ENCODE measurements around the gene VPS50.

VPS50 gene

DNA sequence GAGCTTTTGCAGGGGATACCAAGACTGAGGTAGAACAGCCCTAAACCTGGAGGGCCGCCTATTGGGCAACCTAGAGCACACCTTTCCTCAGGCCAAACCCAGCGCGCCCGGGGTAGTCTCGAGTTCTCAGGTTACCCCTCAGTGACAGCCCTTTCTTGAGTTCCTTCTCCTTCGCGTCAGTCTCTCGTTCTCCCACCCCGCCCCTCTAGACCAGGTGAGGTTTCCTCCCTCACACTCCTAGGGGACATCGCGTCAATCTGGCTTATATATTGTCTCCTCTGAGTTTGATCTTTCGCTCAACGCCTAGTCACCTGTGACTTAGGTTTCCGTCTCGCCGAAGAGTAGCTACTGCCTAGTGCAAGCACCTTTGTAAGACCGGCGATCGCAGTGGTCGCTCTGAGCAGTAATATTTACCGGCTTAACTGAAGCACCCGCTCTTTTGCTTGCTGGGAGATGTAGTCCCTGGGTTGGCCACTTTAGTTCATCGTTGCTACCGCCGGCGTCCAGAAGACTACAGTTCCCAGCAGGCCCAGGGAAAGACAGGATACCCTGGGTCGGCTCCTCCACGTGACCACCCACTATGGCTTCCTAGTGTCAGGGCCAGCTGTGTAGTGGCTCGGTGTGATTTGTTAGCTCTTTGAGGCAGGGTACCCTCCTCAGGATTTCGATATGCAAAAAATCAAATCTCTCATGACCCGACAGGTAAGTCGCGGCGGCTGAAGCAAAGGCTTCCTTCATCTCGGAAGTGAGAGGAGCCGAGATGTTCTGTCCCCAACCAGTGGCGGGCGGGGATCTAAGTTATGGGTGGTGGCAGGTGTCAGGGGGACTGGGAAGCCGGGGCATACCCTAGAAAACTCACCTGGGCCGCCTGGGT is at the start of gene VPS50:
VPS50 (plus strand) TSS at position 568 of the 874 bp plus-strand sequence; CDS start at position 670, 102 bp downstream.
- DNase-seq (ENCODE audit: low read depth, low spot score): peak; percentile 90

- no peak for DNase-seq (ENCODE audit: low read depth, low spot score)
These were observed 46.7 kb upstream of the VPS50 start for GRCh38 chr7:93185303-93186027.

GRCh38 chr7:93188870-93189634 is 43.1 kb upstream of the VPS50 start:
- no peak for DNase-seq (ENCODE audit: low read depth, low spot score)

DNA sequence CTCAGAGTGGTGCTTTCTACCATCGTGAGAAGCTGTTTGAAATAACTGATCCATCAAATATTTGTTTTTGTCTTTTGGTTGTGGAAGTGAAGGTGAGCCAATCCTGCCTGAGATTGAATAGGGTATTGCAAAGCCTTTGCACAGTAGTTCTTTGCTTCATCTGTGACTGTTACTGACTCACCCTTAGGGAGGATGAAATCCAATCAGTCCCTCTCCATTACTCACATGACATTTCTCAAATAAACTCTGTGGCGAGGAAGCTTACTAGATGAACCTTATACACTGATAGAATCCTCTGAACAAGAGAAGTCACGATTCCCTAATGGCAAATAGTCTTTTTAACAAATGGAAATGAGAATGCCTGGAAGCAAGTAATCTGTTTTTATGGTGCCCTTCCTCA is 37.8 kb upstream of the VPS50 start:
- DNase-seq (ENCODE audit: low read depth, low spot score): no peak

DNA sequence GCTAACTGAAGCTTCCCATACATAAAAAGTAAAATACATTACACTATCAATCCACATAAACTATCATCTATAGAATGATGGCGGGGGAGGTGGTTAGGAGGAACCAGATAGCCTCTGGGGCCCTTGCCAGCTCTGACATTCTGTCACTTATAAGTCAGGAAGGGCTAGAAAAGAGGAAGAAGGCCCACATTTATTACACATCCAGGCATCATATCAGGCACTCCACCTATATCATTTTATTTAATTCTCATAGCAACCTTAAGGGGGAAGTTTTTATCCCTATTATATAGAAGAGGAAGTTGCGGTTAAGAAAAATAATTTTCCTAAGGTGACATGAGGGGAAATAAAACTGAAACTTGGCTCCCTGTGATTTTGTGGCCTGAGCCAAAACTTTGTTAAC is 35.8 kb upstream of the VPS50 start:
- no peak for DNase-seq (ENCODE audit: low read depth, low spot score)

DNA sequence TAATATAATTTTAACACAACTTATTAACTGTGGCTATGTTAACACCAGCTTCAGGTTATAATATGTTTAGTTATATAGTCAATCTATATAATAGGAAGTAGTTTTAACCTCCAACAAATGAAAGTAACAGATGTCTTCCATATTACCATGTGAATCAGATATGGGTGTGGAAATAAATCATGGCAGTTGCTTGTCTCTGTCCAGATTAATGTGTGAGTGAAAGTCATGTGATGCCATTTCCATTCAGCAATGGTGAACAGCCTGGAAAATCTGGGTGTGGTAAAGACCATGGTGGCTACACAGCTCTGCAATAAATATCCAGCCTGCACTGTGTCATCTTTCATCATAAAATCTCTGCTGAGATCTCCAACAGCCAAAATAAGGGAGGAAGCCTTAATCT is 33.7 kb upstream of the VPS50 start:
- no peak for DNase-seq (ENCODE audit: low read depth, low spot score)

GRCh38 chr7:93202594-93203250 is 29.4 kb upstream of the VPS50 start:
- DNase-seq (ENCODE audit: low read depth, low spot score): no peak

DNA sequence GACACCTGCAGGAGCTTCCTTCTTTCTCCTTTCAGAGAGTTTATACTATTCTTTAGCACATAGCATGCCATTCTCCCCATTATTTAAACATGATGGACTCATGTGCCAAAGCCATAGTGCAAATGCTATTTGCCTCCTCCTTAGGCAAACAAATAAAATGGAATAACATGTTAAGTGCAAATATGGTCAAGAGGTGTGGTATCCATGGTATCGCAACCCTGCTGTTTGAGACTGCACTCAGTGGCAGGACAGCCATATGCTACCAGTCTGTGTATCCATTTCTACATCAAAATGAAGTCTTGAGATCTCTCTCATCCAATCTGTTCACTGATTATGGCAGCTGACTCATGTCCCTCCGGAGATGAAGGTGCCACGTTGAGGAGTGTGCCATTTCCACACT is 28.7 kb upstream of the VPS50 start:
- no peak for DNase-seq (ENCODE audit: low read depth, low spot score)

DNA sequence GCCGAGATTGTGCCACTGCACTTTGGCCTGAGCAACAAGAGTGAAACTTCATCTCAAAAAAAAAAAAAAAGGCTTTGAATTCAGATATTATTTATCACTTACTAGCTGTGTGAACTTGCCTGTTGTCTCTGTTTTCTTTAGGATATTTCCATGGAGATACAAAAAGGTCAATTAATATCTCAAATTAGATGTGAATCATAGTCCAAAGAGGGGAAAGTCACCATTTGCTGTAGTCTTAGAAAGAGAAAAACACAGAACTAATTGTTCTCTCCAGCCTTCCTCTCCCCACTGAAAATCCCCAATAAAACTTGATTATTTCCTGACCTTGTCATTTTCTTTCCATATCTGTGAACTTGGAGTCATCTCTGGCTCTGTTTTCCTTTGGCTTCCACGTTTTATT is 27.1 kb upstream of the VPS50 start:
- DNase-seq (ENCODE audit: low read depth, low spot score): no peak

DNA sequence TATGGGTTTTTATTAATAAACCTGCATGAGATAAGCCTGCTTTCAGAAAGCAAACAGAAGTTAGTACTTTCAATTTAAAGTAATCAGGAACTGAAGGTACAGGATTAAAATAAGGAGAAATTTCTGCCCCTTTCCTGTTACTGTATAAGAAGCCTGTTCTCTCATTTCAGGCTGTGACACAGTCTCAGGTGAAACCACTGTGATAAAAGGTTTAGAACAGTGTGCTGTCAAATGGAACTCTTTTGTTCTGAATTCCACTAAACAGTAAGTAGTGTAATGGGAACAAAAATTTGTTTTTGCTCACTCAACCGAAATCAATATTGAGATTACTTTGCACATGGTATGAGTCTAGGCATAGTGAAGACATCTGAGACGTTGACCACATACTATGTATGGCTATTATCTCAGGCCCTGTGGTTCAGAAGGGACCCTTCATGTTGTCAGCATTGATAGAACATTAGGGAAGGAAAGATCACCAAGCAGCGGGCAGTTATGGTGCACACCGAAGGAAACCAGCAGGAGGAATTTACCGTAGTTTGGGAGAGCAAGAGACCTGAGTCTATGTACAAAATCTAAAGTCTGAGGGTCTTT is 20.8 kb upstream of the VPS50 start:
- no peak for DNase-seq (ENCODE audit: low read depth, low spot score)

GRCh38 chr7:93212881-93213280 is 19.3 kb upstream of the VPS50 start:
- no peak for DNase-seq (ENCODE audit: low read depth, low spot score)

DNA sequence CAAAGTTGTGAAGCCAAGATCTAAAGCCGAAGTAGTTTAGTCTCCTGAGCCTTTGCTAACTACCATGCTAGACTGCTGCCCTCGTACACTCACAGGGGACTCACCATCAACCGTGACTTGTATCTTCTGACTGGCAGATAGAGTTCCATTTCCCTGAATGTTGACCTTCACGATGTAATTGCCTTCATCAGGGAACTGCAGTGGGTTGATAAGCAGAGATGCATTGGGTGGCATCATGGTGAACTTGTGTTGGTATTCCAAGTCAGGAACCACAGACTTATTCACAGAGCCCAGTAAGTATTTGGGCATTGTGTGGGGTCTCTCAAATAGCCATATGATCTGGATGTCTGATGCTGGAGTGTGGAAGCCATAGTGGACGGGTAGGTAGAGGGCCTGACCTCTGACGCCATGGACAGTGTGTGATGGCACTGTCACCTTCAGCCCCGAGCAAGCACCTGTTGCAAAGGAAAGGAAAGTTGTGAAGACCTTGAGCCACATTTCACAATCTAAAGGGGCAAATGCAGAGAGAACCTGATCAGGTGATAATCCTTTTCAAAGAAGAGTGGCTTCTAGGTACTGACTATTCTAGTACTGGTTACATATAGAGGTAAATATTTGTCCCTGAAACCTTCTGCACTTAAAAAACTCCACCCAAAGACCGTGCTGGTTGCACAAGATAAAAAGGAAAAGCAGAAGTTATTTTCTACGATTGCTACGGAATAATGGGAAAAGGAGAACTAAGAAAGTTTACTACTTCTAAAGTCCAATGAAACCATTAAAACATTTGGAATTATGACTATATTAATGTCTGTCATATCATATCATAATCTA is 13.0 kb upstream of the VPS50 start:
- no peak for DNase-seq (ENCODE audit: low read depth, low spot score)

- DNase-seq (ENCODE audit: low read depth, low spot score): no peak
These were observed 12.3 kb upstream of the VPS50 start for GRCh38 chr7:93219868-93220267.

- no peak for DNase-seq (ENCODE audit: low read depth, low spot score)
These were observed 5.9 kb upstream of the VPS50 start, which contains the start of gene HEPACAM2 for GRCh38 chr7:93226310-93226709. Gene HEPACAM2 (minus strand): TSS chr7:93226469.

- DNase-seq (ENCODE audit: low read depth, low spot score): no peak
These were observed 3.9 kb upstream of the VPS50 start for GRCh38 chr7:93228302-93228701.

GRCh38 chr7:93231259-93231658 is 907 bp upstream of the VPS50 start:
- no peak for DNase-seq (ENCODE audit: low read depth, low spot score)

DNA sequence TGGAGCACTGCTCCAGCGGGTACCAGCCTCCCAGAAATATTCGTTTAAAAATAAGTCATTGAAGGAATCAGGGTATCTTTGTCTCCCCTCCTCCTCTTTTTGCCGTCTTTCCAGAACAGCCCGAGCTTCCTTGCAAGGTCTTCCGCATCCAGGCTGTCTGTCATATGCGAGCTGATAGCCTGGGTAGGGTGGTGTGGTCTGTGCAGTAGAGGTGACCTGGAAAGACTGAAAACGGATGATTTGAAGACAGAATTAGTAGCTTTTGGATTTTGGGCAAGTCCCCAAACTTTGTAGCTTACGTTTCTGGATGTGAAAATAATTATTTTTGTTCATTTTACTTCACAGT is 480 bp downstream of the VPS50 start:
- no peak for DNase-seq (ENCODE audit: low read depth, low spot score)

DNA sequence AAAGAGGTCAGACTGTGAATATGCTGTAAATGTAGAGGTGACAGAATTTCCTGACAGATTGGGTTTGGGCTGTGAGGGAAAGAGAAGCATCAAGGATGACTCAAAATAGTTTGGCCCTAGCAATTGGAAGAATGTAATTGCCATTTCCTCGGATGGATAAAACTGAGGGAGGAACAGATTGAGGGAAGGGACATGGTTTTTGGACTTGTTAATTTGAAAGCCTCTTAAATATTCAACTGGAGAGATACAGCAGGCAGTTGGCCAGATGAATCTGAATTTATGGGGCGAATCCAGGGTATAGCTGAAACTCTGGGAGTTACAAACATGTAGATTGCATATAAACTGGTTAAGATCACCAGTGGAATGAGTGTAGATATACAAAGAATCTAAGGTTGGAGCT is 3.4 kb downstream of the VPS50 start:
- no peak for DNase-seq (ENCODE audit: low read depth, low spot score)

GRCh38 chr7:93238131-93238530 is 6.0 kb downstream of the VPS50 start:
- no peak for DNase-seq (ENCODE audit: low read depth, low spot score)

DNA sequence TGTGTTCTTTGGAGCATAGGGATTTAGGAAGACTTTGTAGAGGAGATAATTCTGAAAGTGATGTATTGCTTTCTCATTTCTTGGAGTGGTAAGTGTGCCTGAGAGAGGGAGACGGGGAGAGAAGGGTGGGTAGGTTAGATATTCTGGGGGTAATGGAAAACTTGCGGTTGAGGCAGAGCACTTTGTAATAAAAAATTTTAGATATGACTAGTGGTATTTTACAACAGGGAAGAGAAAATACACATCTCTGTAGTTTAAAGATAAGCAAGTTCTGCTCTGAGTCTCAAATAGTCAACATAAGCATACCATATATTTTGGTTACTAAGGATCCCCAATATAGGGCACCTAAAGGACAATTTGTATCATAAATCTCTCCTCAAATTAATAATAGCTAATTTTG is 6.6 kb downstream of the VPS50 start:
- no peak for DNase-seq (ENCODE audit: low read depth, low spot score)
